HG02571 (cell line): ENCODE measurements around the gene PBX2.
"Not testable (repeated sequence)": the region's sequence is repeated elsewhere in the genome, so short reads cannot be mapped to it uniquely, and the experiment has no call there.

Experiments
- ATAC-seq: cut with Tn5 transposase; IDR thresholded peaks from one replicate; pipeline ENCODE4 v1.9.1; 2021; ENCODE audit warnings: mild to moderate bottlenecking, moderate library complexity; ENCODE audit not compliant: unreplicated experiment

PBX2 gene

GRCh38 chr6:32151863-32152768, 37.9 kb downstream of the PBX2 start, which contains the start of gene PRRT1:
Gene PRRT1 (minus strand): TSS chr6:32151939. CDS start chr6:32151827, 112 bp downstream.
- no peak for ATAC-seq

DNA sequence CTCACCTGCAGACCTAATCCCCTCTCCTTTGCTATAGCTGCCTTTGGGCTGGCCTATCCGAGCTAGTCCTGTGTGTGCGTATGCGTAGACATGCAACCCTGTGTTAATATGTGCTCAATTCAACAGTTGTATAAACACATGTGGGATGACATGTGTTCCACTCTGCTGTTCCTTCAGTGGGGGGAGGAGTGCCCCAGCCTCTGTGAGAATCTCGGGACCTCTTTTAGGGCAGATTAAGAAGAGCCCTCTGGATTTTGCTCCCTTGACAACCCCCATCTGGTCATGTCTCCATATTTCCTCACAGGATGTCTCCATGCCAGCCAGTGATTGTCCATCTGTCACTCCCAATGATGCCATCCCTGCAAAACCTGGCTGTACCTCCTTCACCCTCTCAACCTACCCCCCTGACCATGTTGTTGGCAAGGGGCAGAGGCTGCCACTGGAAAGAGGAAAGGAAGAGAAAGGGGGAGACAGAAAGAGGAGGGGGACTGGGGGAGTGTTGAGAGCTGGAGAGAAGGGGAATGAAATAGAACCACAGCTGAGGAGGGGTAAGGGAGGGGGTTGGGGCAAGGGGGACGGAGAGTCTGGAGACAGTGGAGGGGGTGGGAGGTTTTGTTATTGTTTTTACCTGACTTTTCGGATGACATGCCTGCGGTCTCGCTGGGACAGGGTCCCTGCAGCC, 38.7 kb downstream of the PBX2 start:
- no peak for ATAC-seq

- ATAC-seq = no peak
These were observed 39.8 kb downstream of the PBX2 start for GRCh38 chr6:32149932-32150870.

- ATAC-seq = no peak
These were observed 40.8 kb downstream of the PBX2 start for GRCh38 chr6:32149092-32149755.

GRCh38 chr6:32148289-32149091, 41.5 kb downstream of the PBX2 start:
- no peak for ATAC-seq

- ATAC-seq = no peak
These were observed 42.4 kb downstream of the PBX2 start for GRCh38 chr6:32147401-32148132.

GRCh38 chr6:32146687-32147086, 43.3 kb downstream of the PBX2 start:
- ATAC-seq = no peak

DNA sequence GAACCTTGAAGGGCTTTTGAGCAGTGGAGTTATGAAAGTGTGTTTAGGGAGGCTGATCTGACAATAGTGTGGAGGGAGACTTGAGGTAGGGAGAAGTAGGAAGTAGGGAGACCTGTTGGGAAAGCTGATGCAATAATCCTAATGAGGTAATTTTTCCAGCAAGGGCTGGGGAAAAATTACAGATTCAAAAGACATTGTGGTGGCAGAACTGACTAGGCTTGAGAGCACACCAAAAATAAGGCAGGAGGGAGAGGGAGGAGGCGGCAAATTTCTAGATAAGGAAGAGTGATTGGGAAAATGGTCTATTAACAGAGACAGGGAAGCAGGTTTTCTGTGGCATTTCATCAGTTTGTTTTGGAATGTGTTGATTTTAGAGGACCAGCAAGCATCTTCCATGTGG, 43.7 kb downstream of the PBX2 start:
- no peak for ATAC-seq

- not testable (repeated sequence) for ATAC-seq
These were observed 45.8 kb downstream of the PBX2 start for GRCh38 chr6:32144238-32144637.

DNA sequence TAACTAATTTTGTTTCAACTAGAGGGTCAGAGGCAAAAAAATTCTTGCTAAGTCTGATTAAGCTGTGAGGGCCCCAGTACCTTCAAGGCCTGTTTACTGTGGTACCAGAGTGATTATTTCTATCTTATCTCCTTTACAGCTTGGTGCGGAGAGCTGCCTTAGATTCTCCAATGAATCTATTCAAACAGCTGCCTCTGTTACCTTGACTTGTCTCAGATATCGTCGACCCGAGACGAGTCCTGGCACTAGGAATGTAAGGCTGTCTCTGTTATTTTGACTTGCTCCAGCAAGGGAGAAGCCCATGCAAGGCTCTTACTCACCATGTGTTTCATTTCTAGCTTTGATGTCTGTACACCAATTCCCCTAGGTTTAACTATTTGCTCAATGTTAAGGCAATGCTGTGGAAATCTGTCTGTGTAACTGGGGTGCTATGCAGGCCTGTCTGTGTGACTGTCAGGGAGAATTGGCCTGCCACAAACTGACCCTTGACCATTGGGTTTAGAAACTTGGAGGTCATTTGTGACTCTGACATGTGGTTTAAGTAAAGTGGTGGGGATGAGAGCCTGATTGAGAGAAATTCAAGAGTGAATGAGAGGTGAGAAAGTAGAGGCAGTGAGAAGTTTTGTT, 49.5 kb downstream of the PBX2 start:
- no peak for ATAC-seq

DNA sequence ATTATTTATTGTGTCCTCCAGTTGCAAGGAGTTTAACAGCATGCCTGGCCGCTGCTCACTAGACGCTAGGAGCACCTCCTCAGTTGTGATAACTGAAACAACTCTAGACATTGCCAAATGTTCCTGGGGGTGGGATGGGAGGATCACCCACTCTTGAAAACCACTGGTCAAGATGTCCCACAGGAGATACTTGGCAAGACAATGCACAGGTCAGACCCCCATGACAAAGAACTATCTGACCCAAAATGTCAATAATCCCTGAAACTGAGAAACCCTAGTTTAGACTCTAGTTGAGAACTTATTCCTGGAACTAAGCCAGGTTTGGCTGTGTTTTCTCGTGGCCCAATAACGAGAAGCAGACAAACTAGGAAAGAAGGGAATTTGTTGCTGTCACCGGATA, 50.4 kb downstream of the PBX2 start:
- no peak for ATAC-seq

DNA sequence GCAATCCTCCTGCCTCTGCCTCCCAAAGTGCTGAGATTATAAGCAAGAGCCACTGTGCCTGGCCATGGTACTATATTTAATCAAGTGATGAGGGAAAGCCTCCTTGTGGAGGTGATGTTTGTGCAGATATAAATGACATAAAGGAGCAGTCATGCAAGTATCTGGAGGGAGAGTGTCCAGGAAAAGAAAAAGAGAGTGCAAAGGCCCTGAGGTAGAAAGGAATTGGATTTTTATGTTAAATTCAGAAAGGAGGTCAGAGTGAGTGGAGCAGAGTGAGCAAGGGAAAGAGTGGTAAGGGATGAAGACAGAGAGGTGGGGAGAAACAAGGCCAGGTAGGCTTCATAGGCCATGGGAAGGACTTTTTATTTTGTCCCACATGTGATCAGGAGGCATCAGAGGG, 52.5 kb downstream of the PBX2 start:
- ATAC-seq = no peak
